RKO (cell line): Measurements from ENCODE around the gene EIF3L.

Experiments
- DNase-seq: peaks from one replicate; pipeline ENCODE4 v3.0.0-alpha.2; 2016; ENCODE audit warnings: low spot score

Gene EIF3L

DNA sequence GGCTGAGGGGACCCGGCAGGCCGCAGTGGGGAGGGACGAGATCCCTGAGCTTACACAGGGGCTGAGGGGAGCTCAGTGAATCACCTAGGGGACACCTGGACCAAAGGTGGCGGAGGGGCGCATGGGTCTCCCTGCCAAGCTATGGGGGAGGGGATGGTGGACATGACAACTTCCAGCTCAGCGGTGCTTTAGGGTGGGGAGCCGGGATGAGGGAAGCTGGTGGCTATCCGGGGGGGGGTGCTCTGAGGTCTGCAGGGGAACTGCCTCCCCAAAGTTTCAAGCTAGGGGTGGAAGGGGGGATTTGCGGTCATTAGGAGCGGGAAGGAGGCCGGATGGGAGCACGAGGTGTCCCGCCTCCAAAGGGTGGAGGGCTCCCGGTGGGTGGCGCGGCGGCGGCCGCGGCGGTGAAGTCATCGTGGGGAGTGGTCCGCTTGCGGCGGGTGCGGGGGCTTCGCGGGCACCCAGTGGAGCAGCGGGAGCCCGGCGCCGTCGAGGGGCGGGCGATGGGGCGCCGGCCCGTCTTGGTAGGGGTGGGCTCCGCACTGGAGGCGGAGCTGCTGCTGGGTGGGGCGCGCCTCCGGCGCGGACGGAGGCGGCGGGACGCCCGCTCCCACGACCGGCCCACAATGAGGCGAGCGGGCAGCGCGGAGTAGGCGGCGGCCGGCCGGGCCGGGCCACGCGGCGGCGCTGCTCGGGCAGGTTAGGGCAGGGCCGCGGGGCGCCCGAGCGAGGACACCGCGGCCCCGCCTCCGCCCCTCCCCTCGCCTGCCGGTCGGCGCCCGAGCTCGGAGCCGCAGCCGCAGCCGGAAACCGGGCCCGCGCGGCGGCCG is 56.5 kb downstream of the EIF3L start, which contains the start of gene MICALL1:
Gene MICALL1 (plus strand): TSS at position 764 of the 830 bp plus-strand sequence. CDS start 126 bp downstream, outside the sequence.
- DNase-seq, result peak; percentile 82

- DNase-seq, result peak; percentile 48
Observed at GRCh38 chr22:37906364-37907008, 57.3 kb downstream of the EIF3L start.

GRCh38 chr22:37907036-37907954 is 58.1 kb downstream of the EIF3L start:
- peak; percentile 43 for DNase-seq

DNA sequence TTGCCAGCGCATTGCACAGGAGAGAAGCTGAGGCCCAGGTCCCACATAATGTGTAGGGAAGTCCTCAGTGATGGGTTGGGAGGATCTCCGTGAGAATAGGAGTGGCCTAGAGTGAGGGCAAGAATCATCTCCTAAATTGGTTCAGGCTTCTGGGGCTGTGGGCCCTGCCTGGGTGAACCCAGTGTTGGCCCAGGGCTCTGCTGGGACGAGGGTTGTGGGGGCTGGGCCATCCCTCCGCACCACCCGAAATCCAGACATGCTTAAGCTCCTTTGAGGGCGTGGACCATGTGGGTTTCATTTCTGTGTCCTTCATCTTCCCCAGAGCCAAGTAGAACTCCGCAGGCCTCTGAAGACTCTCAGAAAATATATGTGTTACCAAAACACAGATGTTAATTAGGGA is 60.5 kb downstream of the EIF3L start:
- DNase-seq, result no peak

DNA sequence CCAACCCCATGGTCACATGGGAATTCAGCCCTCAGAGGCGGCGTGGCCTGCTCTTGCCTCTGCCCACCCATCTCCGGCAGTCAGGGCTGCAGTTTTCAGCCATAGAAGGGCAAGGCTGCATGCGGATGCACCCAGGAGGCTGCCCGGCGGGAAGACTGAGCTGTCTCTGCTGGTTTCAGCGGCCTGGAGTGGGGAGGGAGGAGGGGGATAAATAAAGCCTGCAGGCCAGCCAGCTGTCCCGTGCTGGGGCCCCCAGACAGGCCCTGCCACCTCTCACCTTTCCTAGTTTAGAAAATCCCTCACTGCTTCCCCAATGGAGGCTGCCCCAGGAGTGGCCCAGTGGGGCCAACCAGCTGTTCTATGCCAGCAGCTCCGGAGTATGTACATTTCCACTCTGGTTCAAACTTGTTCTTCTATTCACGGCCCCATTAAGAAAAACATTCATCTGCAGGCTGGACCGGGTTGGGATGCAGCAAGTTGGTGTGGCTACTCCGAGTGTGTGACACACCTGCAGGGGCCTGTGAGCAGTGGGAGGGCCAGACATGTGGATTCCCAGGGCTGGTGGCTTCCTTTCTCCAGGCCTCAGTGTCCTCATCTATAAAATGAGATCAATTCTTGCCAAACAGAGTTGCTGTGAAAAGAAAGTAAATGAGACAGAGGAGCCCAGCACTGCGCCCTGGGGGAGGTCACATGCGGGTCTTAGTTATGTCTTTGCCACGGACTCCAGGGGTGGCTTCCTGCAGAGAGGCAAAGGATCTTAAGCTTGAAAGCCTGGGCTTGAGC is 61.9 kb downstream of the EIF3L start:
- DNase-seq, result no peak

- DNase-seq, result no peak
Observed at GRCh38 chr22:37911697-37912096, 62.5 kb downstream of the EIF3L start.

GRCh38 chr22:37912171-37912570 is 63.0 kb downstream of the EIF3L start:
- no peak for DNase-seq

GRCh38 chr22:37913233-37913721 is 64.1 kb downstream of the EIF3L start:
- no peak for DNase-seq

DNA sequence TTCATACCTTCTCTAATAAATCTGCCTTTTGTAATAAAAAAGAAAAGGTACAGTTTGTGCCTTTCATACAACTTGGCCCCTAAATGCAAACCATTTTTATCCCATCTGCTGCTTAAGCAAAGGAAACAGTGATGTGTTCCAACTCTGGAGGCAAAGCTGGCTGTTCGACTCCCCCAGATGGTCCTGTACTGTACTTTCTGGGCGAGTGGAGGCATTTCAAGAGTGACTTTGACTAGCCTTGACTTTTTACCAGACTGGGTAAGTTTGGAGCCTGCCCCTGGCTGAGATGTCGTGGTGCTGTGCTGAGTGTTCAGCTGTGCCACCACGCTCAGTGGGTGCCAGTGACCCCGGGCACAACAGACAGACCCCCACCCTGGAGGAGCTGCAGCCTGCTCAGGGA is 67.1 kb downstream of the EIF3L start:
- no peak for DNase-seq

GRCh38 chr22:37917874-37918548 is 68.8 kb downstream of the EIF3L start:
- no peak for DNase-seq

GRCh38 chr22:37918580-37919270 is 69.5 kb downstream of the EIF3L start:
- no peak for DNase-seq

DNA sequence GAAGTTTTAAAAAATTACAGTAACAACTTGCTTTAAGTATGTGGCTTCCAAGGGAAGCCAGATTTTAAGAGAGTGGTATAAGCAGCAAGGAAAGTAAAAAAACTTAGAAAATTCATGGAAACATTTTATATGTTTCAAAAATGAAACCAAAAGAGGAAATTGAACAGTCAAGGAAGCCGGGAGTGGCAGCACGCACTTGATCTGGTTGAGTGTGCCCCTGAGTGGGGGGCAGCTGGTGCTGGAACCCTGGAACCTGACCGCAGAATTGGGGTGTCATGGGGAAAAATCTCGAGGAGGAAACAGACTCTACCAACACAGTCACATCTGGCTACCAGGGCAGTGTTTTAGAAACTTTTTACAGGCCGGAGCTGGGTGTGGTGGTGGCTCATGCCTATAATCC is 70.9 kb downstream of the EIF3L start:
- no peak for DNase-seq

DNA sequence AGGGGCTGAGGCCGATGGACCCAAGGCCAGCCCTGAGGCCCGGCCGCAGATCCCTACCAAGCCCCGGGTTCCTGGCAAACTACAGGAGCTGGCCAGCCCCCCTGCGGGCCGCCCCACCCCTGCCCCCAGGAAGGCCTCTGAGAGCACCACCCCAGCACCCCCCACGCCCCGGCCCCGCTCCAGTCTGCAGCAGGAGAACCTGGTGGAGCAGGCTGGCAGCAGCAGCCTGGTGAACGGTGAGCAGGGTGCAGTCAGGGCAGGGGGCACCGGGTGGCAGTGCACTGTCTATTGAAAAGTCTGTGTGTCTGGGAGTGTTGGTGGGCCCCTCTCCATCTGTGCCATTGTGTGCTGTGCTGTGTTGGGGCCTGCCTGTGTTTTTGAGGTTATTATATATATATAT is 73.0 kb downstream of the EIF3L start:
- DNase-seq, result no peak

DNA sequence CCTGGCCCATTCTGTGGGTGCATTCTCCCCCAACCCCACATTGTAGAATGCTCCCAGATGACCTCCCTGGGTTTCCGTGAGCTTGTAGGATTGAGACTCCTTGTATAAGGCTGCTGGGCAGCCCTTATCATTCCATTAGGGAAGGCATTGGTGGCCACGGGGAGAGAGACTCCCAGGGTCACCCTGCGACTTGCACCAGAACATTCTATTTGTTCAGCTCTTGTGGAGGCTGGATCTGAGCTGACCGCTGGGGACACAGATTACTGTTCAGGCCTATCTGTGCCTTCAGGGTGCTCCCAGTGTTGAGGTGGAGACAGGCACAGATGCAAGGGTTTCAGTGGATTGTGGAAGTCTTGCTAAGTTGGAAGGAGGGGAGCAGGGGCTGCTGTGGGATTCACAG is 74.7 kb downstream of the EIF3L start:
- no peak for DNase-seq

- no peak for DNase-seq
Observed at GRCh38 chr22:37924386-37925065, 75.3 kb downstream of the EIF3L start.

GRCh38 chr22:37925330-37925729 is 76.1 kb downstream of the EIF3L start:
- no peak for DNase-seq

DNA sequence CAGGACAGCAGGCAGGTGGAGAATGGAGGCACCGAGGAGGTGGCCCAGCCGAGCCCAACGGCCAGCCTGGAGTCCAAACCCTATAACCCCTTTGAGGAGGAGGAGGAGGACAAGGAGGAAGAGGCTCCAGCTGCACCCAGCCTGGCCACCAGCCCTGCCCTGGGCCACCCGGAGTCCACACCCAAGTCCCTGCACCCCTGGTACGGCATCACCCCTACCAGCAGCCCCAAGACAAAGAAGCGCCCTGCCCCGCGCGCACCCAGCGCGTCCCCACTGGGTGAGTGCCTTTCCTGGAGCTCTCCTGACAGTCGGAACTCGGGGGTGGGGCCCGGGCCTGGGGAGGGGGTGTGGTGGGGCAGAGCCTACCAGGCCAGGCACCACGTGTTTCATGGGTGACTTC is 76.5 kb downstream of the EIF3L start:
- DNase-seq, result no peak

DNA sequence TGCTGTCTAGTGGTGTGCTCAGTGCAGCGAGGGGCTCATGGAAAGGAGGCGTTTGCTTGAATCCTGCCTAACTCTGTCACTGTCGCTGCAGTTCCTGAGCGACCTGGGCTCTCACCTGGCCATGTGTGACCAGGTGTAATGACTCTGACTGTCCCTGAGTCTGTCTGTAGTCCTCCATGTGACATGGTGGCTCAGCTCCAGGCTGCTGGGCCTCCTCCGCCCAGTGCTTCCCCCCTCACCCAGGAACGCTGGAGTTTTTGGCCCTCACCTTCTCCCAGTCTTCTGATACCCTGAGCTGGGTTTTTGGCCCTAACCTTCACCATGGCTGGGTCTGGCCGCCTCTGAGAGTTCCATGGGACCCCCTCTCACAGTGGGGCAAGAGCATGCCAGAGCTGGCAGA is 77.1 kb downstream of the EIF3L start:
- no peak for DNase-seq

DNA sequence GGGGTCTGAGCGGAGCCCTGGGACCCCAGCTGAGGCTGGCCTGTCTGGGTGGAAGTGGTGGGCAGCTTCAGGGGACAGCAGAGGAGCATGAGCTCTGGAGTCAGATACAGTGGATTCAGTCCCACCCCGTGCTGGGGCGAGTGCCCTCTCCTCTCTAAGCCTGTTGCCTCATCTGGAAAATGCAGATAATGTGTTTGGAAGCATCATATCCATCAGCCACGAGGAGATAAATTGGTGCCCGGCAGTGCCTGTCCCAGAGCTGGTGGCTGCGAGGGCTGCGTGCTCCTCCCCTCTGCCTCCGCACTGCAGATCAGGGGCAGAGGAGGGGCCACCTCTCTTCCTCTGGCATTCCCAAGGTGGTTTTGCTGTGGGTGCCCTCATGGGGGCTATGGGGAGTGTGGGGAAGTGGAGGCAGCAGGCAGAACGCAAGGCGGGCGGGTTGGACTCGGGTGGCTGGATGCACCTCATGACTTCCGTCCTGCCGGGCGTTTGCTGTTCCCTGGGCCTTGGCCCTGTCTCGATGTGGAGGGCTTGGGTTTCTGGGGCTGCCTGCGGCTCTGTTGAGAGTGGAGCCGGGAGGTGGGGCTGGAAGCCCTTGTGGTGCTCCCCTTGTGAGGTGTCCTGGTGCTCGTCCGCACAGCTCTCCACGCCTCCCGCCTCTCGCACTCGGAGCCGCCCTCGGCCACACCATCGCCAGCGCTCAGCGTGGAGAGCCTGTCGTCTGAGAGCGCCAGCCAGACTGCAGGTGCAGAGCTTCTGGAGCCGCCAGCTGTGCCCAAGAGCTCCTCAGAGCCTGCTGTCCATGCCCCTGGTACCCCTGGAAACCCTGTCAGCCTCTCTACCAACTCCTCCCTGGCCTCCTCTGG is 77.8 kb downstream of the EIF3L start:
- no peak for DNase-seq
